ENCODE data around the gene GNAT1. TPM values are rescaled to one million over a fixed set of nuclear protein-coding genes. Genes with fewer than 3 reads are reported as not detected.

Gene GNAT1
- polyA plus RNA-seq, 2 of the 4 experiments (the other 2 are of a cell fraction), result not detected

DNA sequence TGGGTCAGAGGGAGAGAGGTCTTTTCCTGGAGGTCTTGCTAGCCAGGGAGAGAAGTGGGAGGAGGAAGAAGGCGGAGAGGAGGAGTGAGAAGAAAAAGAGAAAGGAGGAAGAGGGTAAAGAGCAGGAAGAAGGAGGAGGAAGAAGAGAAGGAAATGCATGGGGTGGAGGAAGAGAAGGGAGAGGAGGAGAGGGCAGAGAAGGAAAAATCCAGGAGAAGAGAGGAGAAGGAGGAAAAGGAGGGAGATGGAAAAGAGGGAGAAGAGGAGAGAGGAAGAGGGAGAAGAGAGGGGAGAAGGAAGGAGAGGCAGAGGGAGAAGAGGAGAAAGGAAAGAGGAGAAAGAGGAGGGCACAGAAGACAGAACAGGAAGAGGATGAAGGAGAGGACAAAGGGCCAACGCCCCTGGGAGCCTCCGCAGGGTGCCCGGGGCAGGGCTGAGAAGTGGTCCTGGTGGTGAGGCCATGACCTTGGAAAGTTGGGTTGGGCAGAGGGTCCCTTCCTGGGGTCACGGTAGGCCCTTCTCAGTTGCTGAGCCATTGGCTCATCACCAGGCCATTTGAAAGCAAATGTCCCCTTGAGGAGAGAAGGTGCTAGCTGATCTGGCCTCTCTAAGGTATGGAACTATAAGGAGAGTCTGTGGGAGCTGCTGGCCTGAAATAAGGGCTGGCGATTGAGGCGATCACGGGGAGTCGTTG is 37.5 kb upstream of the GNAT1 start:
- 40% methylated on average over 9 of the region's 9 CpGs for WGBS (ENCODE audit: missing lambda C conversion rate)
- no peak overlapping the region for H3K27ac ChIP-seq
- H3K4me2 ChIP-seq, result peak overlapping the region; percentile 94
- FAIRE-seq (no peak), DNase-seq (ENCODE audit: low read depth in 1 of 2, low spot score in 1 of 2) (no peak), ATAC-seq (no peak)
- peaks cover 29% of the 10 kb centered on the region for H3K4me1 ChIP-seq
- TF ChIP-seq MYC (IDR thresholded peaks at IDR 0.05; ENCODE audit: borderline replicate concordance, low read length) (no peak), ZSCAN20 (CRISPR knock-in tag; IDR thresholded peaks at IDR 0.05) (no peak), CHD4 (IDR thresholded peaks at IDR 0.05; ENCODE audit: borderline replicate concordance) (no peak)
- TF ChIP-seq, protein P1, sequence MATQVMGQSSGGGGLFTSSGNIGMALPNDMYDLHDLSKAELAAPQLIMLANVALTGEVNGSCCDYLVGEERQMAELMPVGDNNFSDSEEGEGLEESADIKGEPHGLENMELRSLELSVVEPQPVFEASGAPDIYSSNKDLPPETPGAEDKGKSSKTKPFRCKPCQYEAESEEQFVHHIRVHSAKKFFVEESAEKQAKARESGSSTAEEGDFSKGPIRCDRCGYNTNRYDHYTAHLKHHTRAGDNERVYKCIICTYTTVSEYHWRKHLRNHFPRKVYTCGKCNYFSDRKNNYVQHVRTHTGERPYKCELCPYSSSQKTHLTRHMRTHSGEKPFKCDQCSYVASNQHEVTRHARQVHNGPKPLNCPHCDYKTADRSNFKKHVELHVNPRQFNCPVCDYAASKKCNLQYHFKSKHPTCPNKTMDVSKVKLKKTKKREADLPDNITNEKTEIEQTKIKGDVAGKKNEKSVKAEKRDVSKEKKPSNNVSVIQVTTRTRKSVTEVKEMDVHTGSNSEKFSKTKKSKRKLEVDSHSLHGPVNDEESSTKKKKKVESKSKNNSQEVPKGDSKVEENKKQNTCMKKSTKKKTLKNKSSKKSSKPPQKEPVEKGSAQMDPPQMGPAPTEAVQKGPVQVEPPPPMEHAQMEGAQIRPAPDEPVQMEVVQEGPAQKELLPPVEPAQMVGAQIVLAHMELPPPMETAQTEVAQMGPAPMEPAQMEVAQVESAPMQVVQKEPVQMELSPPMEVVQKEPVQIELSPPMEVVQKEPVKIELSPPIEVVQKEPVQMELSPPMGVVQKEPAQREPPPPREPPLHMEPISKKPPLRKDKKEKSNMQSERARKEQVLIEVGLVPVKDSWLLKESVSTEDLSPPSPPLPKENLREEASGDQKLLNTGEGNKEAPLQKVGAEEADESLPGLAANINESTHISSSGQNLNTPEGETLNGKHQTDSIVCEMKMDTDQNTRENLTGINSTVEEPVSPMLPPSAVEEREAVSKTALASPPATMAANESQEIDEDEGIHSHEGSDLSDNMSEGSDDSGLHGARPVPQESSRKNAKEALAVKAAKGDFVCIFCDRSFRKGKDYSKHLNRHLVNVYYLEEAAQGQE (IDR thresholded peaks at IDR 0.05), result no peak
- TF ChIP-seq, protein P2, sequence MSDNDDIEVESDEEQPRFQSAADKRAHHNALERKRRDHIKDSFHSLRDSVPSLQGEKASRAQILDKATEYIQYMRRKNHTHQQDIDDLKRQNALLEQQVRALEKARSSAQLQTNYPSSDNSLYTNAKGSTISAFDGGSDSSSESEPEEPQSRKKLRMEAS (IDR thresholded peaks at IDR 0.05), result no peak
- TF ChIP-seq, protein P3, sequence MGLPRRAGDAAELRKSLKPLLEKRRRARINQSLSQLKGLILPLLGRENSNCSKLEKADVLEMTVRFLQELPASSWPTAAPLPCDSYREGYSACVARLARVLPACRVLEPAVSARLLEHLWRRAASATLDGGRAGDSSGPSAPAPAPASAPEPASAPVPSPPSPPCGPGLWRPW (IDR thresholded peaks at IDR 0.05), result no peak
- ChIA-PET POLR2A (no interaction called here), CTCF (interaction anchor here (0.7 to 1.7 kb wide), 5 partner anchors 9 to 38 kb away, joined by 3 to 5 read pairs (median 3); no protein-coding TSS in a partner anchor)
- H3K9me3 ChIP-seq, result no peaks in the 10 kb centered on the region
- H3K4me3 ChIP-seq, result peak overlapping the region; percentile 74

DNA sequence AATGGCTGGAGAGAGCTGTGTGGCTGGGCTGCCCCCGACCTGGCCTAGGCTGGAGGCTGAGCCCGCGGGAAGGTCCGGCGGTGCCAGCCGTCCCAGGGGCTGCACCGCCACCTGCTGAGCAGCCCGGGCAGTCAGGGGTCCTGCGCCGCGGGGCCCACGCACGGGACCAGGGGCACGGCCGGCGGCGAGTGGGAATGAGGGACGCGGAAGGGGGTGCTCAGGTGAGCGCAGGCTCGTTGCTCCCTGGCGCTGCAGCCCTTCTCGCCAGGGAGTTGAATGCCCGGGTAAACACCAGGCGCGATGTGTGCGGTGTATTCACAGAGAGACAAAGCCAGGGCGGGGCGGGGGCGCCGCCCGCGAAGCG is 37.0 kb upstream of the GNAT1 start:
- POLR2A ChIA-PET, result no interaction called here
- Histone ChIP-seq H3K9me3 (no peaks in the 10 kb centered on the region), H3K4me2 (peak overlapping the region; percentile 94), H3K27ac (peak overlapping the region in 1 of 2 experiments; percentile 85; a peak in 2 of 6 replicates), H3K4me3 (peak overlapping the region; percentile 74), H3K4me1 (peaks cover 34% of the 10 kb centered on the region)
- FAIRE-seq (no peak), DNase-seq (ENCODE audit: low read depth in 1 of 2, low spot score in 1 of 2) (peak in 1 of 2 experiments; percentile 48), ATAC-seq (peak; percentile 45 to 62)
- TF ChIP-seq, protein P2 (IDR thresholded peaks at IDR 0.05), result no peak
- TF ChIP-seq ZFP36 (IDR thresholded peaks at IDR 0.05; ENCODE audit: borderline replicate concordance, partially characterized antibody), result no peak
- no peak for TF ChIP-seq NPAS2 (CRISPR knock-in tag; IDR thresholded peaks at IDR 0.05; ENCODE audit: borderline replicate concordance)
- TF ChIP-seq CHD2 (IDR thresholded peaks at IDR 0.05; ENCODE audit: low read length, partially characterized antibody), result no peak
- TF ChIP-seq, protein P4, sequence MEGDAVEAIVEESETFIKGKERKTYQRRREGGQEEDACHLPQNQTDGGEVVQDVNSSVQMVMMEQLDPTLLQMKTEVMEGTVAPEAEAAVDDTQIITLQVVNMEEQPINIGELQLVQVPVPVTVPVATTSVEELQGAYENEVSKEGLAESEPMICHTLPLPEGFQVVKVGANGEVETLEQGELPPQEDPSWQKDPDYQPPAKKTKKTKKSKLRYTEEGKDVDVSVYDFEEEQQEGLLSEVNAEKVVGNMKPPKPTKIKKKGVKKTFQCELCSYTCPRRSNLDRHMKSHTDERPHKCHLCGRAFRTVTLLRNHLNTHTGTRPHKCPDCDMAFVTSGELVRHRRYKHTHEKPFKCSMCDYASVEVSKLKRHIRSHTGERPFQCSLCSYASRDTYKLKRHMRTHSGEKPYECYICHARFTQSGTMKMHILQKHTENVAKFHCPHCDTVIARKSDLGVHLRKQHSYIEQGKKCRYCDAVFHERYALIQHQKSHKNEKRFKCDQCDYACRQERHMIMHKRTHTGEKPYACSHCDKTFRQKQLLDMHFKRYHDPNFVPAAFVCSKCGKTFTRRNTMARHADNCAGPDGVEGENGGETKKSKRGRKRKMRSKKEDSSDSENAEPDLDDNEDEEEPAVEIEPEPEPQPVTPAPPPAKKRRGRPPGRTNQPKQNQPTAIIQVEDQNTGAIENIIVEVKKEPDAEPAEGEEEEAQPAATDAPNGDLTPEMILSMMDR (IDR thresholded peaks at IDR 0.05), result peak; percentile 20; the same call in 1 of the 3 replicates
- TF ChIP-seq RAD21 (conservative IDR thresholded peaks at IDR 0.05 in 1 of 2, IDR thresholded peaks at IDR 0.05 in 1 of 2), result peak in 1 of 2 experiments; percentile 26; a peak in 2 of 5 replicates
- no peak for TF ChIP-seq GATA3 (IDR thresholded peaks at IDR 0.05; ENCODE audit: borderline replicate concordance)
- TF ChIP-seq FOXS1 (CRISPR knock-in tag; IDR thresholded peaks at IDR 0.05), result no peak
- TF ChIP-seq RARB (CRISPR knock-in tag; IDR thresholded peaks at IDR 0.05), result no peak
- TF ChIP-seq HOXB5 (CRISPR knock-in tag; IDR thresholded peaks at IDR 0.05), result no peak
- no peak for TF ChIP-seq FOSL2 (IDR thresholded peaks at IDR 0.05)
- no peak for TF ChIP-seq FOSL2 (CRISPR knock-in tag; IDR thresholded peaks at IDR 0.05)
- no peak for TF ChIP-seq CBX8 (IDR thresholded peaks at IDR 0.05)
- WGBS (ENCODE audit: missing lambda C conversion rate), result no CpG with 5 or more reads among the region's 34 CpGs
- CTCF ChIA-PET, result interaction anchor here (1.0 kb wide), 1 partner anchor 35 kb away, joined by 3 read pairs; no protein-coding TSS in a partner anchor
